ENCODE measurements around the gene VMO1. TPM values are rescaled to one million over a fixed set of nuclear protein-coding genes. Genes with fewer than 3 reads are reported as not detected.

VMO1 gene
- total RNA-seq, 1 donor from 2014 or later: not detected

DNA sequence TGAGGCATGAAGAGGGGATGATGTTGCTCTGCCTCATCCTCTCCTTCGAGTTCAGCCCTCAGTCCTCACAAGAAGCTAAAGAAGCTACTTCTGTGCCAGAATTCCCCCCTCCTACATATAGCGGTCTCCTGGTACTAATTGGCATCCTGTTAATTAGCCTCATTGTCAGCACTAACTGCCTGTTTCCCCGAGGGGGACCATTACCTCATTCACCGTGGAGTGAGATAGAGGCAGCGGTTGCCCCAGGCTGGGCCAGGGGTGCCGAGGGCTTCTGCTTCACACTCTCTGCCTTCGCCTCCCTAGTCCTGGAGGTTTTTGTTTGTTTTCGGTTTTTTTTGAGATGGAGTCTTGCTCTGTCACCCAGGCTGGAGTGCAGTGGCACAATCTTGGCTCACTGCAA lies 41.2 kb upstream of the VMO1 start:
- ChIA-PET CTCF (no interaction called here), POLR2A (no interaction called here)
- DNase-seq (no peak), ATAC-seq (ENCODE audit: low read depth) (no peak)
- Mint-ChIP-seq H3K9me3 (no peaks in the 10 kb centered on the region), H3K36me3 (ENCODE audit: low read depth) (peaks cover 2% of the 10 kb centered on the region), H3K4me3 (no peak overlapping the region), H3K27me3 (no peaks in the 10 kb centered on the region), H3K4me1 (no peaks in the 10 kb centered on the region), H3K27ac (no peak overlapping the region)
- intact Hi-C loops (cut with micrococcal nuclease): no loop called here
- TF ChIP-seq, protein P1, sequence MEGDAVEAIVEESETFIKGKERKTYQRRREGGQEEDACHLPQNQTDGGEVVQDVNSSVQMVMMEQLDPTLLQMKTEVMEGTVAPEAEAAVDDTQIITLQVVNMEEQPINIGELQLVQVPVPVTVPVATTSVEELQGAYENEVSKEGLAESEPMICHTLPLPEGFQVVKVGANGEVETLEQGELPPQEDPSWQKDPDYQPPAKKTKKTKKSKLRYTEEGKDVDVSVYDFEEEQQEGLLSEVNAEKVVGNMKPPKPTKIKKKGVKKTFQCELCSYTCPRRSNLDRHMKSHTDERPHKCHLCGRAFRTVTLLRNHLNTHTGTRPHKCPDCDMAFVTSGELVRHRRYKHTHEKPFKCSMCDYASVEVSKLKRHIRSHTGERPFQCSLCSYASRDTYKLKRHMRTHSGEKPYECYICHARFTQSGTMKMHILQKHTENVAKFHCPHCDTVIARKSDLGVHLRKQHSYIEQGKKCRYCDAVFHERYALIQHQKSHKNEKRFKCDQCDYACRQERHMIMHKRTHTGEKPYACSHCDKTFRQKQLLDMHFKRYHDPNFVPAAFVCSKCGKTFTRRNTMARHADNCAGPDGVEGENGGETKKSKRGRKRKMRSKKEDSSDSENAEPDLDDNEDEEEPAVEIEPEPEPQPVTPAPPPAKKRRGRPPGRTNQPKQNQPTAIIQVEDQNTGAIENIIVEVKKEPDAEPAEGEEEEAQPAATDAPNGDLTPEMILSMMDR (IDR thresholded peaks at IDR 0.05): no peak

DNA sequence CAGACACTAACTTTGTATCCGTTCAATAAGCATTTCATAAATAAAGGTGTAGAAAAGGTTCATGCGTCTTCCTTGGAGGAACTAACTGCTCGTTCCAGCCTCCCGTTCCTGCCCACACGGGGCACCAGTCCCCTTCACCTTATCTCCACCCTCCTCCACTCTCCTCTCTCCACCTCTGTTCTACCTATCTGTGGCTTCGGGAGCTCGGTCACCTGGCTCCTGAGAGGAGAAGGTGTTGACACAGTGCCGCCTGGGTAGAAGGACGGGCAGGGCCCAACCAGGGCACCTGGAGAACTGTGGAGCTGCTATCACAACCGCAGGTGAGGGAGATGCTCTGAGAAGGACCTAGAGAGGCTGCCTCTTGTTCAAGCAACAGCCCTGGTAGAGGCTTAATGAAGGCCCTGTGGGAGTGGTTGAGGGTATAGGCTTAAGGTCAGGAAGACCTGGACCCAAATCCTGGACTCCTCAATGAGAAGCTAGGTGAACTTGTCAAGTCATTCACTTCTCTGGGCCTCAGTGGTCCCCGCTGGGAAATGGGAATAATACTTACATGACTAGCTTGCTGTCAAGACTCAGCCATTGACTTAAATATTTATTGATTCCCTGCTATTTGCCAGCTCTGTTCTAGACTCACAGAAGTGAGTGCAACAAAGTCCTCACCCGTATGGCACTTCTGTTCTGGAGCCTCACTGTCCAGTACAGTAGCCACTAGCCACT lies 37.4 kb upstream of the VMO1 start:
- TF ChIP-seq, protein P1 (IDR thresholded peaks at IDR 0.05): no peak
- ChIA-PET POLR2A (no interaction called here), CTCF (no interaction called here)
- Mint-ChIP-seq H3K4me1 (no peaks in the 10 kb centered on the region), H3K27ac (no peak overlapping the region), H3K27me3 (no peaks in the 10 kb centered on the region), H3K9me3 (no peaks in the 10 kb centered on the region), H3K36me3 (ENCODE audit: low read depth) (peaks cover 16% of the 10 kb centered on the region), H3K4me3 (no peak overlapping the region)
- DNase-seq: no peak
- intact Hi-C loops (cut with micrococcal nuclease): no loop called here
- no peak for ATAC-seq (ENCODE audit: low read depth)

DNA sequence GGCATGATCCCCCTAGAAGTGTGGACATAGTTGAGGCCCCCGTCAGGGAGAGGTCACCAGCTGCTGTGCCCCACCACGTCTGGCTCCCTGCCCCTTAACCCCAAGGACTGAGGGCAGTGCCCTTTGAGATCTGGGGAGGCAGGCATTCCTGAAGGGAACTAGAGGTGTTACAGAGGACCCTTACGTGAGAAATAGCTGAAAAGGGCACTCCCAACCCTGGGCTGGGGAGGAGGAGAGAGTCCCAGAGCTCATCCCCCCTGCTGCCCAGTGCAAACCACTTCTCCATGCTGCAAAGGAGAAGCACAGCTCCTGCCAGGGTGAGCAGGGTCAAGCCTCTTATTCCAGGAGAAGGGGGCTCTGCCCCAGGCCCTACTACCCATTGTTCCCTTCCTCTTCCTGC lies 36.7 kb upstream of the VMO1 start:
- Mint-ChIP-seq H3K36me3 (ENCODE audit: low read depth) (peaks cover 18% of the 10 kb centered on the region), H3K4me3 (no peak overlapping the region), H3K27ac (no peak overlapping the region), H3K4me1 (no peaks in the 10 kb centered on the region), H3K9me3 (no peaks in the 10 kb centered on the region), H3K27me3 (no peaks in the 10 kb centered on the region)
- ATAC-seq (ENCODE audit: low read depth) (no peak), DNase-seq (no peak)
- ChIA-PET CTCF (no interaction called here), POLR2A (no interaction called here)
- TF ChIP-seq, protein P1 (IDR thresholded peaks at IDR 0.05): no peak
- intact Hi-C loops (cut with micrococcal nuclease): no loop called here

DNA sequence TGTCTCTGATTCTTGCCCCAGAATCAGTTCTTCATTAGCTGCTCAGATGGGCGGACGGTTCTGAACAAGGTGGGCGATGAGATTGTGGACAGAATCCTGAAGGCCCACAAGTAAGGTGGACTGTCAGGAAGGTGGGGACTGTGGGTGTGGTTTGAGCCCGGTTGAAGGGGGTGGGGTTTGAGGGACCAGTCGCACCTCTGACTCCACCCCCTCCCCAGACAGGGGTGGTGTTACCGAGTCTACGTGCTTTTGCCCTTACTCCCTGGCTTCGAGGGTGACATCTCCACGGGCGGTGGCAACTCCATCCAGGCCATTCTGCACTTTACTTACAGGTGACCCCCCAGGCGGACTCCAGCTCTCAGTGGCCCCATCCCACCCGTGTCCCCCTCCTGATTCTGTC lies 32.1 kb upstream of the VMO1 start:
- intact Hi-C loops (cut with micrococcal nuclease): no loop called here
- DNase-seq (no peak), ATAC-seq (ENCODE audit: low read depth) (no peak)
- Mint-ChIP-seq H3K9me3 (no peaks in the 10 kb centered on the region), H3K4me1 (no peaks in the 10 kb centered on the region), H3K27ac (no peak overlapping the region), H3K4me3 (no peak overlapping the region), H3K36me3 (ENCODE audit: low read depth) (peaks cover 31% of the 10 kb centered on the region), H3K27me3 (no peaks in the 10 kb centered on the region)
- ChIA-PET CTCF (no interaction called here), POLR2A (no interaction called here)
- TF ChIP-seq, protein P1 (IDR thresholded peaks at IDR 0.05): no peak

DNA sequence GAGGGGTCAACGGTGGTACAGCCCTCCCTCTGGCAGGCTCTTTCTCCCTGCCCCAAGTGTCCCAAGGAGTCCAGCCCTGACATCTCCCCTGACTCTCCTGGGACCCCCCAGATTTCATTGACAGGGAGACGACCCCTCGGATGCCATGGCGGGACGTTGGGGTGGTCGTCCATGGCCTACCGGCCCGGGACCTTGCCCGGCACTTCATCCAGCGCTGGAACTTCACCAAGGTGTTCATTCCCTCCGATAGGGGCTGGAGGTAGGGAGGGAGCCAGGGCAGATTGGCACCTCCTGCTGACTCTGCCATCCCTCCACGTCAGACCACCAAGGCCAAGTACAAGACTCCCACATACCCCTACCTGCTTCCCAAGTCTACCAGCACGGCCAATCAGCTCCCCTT lies 30.7 kb upstream of the VMO1 start:
- ChIA-PET CTCF (no interaction called here), POLR2A (interaction anchor here (0.7 kb wide), 1 partner anchor 16 kb away, joined by 3 read pairs; no protein-coding TSS in a partner anchor)
- TF ChIP-seq, protein P1 (IDR thresholded peaks at IDR 0.05): no peak
- intact Hi-C loops (cut with micrococcal nuclease): no loop called here
- peaks cover 27% of the 10 kb centered on the region for H3K36me3 Mint-ChIP-seq (ENCODE audit: low read depth)
- H3K4me3 Mint-ChIP-seq: no peak overlapping the region
- ATAC-seq (ENCODE audit: low read depth) (no peak), DNase-seq (no peak)
- no peaks in the 10 kb centered on the region for H3K27me3 Mint-ChIP-seq
- no peaks in the 10 kb centered on the region for H3K9me3 Mint-ChIP-seq
- H3K4me1 Mint-ChIP-seq: no peaks in the 10 kb centered on the region
- H3K27ac Mint-ChIP-seq: no peak overlapping the region
